ENCODE data around the gene SGPL1.
"Not testable (repeated sequence)": the region's sequence is repeated elsewhere in the genome, so short reads cannot be mapped to it uniquely, and the experiment has no call there.

SGPL1 gene

DNA sequence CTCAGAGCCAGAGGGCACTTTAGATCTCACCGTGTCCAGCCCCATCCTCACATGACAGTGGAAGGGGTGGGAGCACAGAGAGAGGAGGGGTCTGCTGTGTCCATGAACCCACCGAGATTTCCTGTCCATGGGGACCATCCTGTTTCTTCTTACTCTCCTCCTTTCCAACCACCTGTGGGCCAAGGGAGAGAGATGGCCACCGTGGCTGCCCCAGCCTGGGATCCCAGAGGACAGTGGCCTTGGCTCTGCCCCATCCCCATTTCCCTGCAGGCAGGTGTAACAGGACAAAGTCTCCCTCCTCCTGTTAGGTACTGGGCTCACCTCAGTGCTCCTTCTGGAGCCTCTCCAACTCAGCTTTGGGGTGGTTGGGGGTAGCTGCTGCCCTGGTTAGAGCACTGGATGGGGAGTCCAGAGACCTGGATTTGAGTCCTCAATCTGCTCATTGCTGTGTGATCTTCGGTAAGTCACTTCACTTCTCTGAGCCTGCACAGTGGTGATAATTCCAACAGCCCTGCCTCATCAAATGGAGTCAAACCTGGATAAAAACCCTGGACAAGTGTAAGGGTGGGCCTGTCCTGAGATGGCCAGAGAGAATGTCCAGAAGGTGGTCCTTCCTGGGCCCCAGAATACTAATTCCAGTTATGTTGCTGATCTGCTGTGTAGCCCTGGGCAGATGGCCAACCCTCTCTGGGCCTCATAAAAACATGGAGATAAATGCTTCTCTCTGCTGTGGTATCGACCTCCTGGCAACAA lies 90.5 kb downstream of the SGPL1 start:
- no peak for DNase-seq (ENCODE audit: low read depth, low spot score)

DNA sequence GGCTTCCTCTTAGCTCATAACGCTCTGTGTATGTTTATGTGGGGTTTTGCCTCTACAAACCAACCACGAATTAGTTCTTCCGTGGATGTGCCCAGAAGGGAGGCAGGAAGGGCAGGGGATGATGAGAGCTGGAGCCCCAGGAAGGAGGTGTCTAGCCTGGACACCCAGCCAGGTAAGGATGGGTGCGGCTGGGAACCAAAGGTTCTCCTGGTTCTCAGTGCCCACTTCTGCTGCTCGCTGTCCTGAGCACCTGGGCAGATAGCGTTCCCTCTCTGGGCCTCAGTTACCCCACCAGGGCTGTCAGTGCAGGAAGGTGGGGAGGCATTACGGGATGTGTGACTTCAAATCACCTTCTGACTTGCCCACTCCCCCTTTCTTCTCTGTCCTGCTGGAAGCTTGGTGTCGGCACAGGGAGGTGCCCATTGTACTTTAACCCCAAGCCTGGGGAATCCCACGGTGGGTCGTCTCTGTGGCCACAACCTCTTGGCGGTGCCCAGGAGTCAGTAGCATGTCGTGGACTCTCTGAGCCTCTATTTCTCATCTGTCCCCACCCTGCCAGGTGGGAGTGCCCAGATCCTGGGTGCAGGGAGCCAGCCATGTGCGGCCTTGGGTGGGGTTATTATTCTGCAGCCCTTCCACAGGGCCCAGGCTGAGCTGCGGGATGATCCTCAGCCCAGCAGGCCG lies 91.3 kb downstream of the SGPL1 start:
- DNase-seq (ENCODE audit: low read depth, low spot score) = no peak

GRCh38 chr10:70907637-70908405 lies 92.1 kb downstream of the SGPL1 start:
- no peak for DNase-seq (ENCODE audit: low read depth, low spot score)

GRCh38 chr10:70908406-70909296 lies 92.9 kb downstream of the SGPL1 start:
- DNase-seq (ENCODE audit: low read depth, low spot score) = no peak

DNA sequence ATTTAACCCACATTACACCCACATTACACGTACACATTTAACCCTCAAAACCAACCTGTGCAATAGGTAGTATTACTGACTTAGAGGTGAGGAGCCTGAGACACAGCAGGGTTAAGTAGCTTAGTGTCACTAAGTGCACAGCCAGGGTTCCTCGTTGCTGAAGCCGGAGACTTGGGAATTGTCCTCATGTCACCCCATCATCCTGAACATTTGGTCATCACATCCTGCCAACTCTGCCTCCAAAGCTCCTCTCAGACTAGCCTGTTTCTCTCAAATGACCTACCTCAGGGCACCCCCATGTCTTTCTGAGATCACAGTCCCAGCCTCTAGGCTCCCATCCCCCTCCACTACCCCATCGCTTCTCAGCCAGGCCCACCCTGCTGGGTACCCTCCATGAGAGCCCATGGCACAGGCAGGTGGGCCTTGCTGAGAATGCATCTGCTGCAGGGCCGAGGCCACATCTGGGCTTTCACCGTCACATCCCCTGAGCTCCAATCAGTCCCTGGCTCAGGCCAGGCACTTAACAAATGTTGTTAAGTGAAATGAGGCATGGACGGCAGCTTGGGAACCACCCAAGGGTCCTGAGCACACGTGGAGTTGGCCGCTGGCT lies 93.7 kb downstream of the SGPL1 start:
- DNase-seq (ENCODE audit: low read depth, low spot score) = no peak

GRCh38 chr10:70910486-70911341 lies 95.0 kb downstream of the SGPL1 start:
- DNase-seq (ENCODE audit: low read depth, low spot score) = no peak

- no peak for DNase-seq (ENCODE audit: low read depth, low spot score)
Measured at GRCh38 chr10:70911386-70911785, 95.6 kb downstream of the SGPL1 start.

GRCh38 chr10:70912556-70912955 lies 96.8 kb downstream of the SGPL1 start:
- DNase-seq (ENCODE audit: low read depth, low spot score) = no peak

DNA sequence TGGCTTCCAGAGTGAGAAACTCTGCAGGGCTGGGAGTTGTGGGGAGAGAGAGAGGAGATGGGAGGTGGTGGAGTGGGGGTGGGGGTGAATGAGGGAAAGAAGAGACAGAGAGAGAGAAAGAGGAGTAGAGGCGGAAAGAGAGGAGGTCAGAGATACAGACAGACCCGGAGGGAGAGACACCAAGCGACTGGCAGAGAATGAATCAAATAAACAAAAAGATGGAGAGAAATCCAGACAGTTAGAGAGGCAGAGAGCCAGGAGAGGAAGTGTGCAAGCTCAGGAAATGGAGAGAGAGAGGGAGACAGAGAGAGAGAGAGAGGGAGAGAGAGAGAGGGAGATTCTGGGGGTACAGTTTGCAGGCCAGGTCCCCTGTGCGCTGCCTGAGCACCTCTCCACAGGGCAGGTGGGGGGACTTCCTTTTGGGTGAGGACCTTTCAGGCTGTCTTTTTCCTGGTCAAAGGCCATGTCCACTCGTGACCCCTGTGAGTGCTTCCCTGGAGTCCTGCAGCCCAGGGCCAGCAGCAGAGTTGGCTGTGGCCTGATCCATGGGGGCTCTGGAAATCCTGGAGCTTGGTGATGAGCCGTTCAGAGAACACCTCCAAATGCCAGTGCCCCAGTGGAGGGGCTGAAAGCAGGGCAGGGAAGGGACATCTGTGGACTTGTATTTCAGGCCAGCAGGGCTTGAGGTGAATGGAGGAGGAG lies 97.6 kb downstream of the SGPL1 start:
- no peak for DNase-seq (ENCODE audit: low read depth, low spot score)

DNA sequence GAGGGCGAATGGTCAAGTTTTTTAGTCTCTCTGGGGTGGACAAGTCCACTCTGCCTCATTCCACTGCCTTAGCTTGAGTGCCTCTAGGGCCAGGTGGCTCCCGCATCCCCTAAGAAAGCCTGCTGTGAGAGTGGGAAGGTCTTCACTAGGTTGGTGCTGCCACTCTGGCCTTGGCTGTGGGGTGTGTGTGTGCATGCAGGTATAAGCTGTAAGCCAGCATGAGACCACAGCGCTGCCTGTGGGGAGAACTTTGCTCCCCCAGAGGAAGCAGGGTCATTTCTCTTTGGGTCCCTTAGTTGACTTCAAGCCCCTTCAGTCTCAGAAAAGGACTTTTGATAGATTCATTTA lies 98.1 kb downstream of the SGPL1 start:
- no peak for DNase-seq (ENCODE audit: low read depth, low spot score)

GRCh38 chr10:70914316-70914864 lies 98.6 kb downstream of the SGPL1 start:
- no peak for DNase-seq (ENCODE audit: low read depth, low spot score)

- no peak for DNase-seq (ENCODE audit: low read depth, low spot score)
Measured at GRCh38 chr10:70915206-70915605, 99.5 kb downstream of the SGPL1 start.

GRCh38 chr10:70915806-70916205 lies 100.1 kb downstream of the SGPL1 start:
- no peak for DNase-seq (ENCODE audit: low read depth, low spot score)

- DNase-seq (ENCODE audit: low read depth, low spot score) = no peak
Measured at GRCh38 chr10:70916241-70916640, 100.5 kb downstream of the SGPL1 start.

DNA sequence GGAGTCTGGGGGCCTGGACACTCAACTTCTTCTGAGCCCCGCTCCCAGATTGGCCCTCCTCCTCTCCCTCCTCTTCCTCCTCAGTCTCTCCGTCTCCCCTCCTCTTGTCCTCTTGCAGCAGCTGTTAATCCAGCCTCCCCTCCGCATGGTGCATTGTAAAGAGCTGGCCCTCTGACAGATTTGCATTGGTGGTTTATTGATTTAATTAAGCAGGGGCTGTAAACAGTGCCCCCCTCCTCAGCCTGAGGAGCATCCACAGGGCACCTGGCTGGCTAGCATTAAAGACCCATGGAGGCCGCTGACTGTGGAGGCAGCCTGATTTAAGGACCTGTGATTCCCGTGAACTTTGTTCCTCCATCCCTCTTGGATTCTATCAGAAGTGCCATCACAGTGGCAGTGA lies 101.5 kb downstream of the SGPL1 start:
- DNase-seq (ENCODE audit: low read depth, low spot score) = no peak

DNA sequence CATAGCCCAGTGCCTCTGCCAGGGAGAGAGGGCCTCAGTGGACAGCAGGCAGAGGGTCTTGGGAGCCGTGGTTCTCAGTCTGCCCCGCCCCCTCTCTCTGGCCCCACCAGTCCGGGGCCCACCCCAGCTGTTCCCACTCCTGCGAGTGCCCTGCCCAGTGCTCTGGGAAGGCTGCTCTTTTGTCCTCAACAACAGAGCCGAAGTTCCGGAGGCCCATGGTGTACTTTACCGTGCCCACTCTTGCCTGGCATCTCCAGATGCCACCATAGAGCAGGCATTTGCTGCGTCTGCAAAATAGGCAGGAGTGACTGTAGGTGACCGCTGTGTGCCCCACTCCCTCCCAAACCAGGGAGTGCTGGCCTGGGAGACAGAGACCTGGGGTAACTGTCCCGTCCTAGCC lies 101.9 kb downstream of the SGPL1 start:
- no peak for DNase-seq (ENCODE audit: low read depth, low spot score)

GRCh38 chr10:70918851-70919530 lies 103.2 kb downstream of the SGPL1 start:
- DNase-seq (ENCODE audit: low read depth, low spot score) = no peak

- not testable (repeated sequence) for DNase-seq (ENCODE audit: low read depth, low spot score)
Measured at GRCh38 chr10:70919906-70920305, 104.2 kb downstream of the SGPL1 start.

DNA sequence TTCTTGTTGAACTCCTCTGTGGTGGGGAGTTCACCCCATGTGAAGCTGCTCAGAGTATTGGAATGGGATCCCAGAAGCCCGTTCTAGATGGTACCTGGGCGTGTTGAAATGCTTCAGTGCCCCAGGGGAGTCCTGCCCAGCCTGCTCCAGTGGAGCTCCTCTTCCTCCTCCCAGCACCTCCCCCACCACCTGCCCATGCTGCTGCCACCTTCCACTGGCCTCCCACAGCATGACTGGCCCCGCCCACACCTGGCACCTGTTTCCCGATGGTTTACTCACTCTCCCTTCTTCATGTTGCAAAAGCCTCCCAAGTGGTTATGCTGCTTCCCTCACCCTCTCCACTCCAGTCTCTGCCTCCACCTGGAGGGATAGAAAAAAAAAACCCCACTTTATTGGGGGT lies 104.8 kb downstream of the SGPL1 start:
- DNase-seq (ENCODE audit: low read depth, low spot score) = no peak

Data from activated naive CD8-positive, alpha-beta T cell treated with anti-CD3 and anti-CD28 coated beads, Interleukin-2, amount 50 U/mL, for 16 hours (primary cell).